NCI-H1417 (cell line): Measurements from ENCODE around the gene ALB.
A peak's percentile ranks its signal among the peaks of the same experiment; 100 is the strongest.

Experiments used
- DNase-seq, 3 experiments: peaks; one replicate each; lab custom pipeline; 2025; lab: John Stamatoyannopoulos, UW

ALB gene

DNA sequence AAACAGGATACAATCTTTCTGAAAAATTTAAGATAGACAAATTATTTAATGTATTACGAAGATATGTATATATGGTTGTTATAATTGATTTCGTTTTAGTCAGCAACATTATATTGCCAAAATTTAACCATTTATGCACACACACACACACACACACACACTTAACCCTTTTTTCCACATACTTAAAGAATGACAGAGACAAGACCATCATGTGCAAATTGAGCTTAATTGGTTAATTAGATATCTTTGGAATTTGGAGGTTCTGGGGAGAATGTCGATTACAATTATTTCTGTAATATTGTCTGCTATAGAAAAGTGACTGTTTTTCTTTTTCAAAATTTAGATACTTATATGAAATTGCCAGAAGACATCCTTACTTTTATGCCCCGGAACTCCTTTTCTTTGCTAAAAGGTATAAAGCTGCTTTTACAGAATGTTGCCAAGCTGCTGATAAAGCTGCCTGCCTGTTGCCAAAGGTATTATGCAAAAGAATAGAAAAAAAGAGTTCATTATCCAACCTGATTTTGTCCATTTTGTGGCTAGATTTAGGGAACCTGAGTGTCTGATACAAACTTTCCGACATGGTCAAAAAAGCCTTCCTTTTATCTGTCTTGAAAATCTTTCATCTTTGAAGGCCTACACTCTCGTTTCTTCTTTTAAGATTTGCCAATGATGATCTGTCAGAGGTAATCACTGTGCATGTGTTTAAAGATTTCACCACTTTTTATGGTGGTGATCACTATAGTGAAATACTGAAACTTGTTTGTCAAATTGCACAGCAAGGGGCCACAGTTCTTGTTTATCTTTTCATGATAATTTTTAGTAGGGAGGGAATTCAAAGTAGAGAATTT is 5.2 kb downstream of the ALB start:
- DNase-seq: no peak

DNA sequence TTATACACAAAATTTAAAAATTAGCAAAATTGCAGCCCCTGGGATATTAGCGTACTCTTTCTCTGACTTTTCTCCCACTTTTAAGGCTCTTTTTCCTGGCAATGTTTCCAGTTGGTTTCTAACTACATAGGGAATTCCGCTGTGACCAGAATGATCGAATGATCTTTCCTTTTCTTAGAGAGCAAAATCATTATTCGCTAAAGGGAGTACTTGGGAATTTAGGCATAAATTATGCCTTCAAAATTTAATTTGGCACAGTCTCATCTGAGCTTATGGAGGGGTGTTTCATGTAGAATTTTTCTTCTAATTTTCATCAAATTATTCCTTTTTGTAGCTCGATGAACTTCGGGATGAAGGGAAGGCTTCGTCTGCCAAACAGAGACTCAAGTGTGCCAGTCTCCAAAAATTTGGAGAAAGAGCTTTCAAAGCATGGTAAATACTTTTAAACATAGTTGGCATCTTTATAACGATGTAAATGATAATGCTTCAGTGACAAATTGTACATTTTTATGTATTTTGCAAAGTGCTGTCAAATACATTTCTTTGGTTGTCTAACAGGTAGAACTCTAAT is 6.0 kb downstream of the ALB start:
- no peak for DNase-seq

DNA sequence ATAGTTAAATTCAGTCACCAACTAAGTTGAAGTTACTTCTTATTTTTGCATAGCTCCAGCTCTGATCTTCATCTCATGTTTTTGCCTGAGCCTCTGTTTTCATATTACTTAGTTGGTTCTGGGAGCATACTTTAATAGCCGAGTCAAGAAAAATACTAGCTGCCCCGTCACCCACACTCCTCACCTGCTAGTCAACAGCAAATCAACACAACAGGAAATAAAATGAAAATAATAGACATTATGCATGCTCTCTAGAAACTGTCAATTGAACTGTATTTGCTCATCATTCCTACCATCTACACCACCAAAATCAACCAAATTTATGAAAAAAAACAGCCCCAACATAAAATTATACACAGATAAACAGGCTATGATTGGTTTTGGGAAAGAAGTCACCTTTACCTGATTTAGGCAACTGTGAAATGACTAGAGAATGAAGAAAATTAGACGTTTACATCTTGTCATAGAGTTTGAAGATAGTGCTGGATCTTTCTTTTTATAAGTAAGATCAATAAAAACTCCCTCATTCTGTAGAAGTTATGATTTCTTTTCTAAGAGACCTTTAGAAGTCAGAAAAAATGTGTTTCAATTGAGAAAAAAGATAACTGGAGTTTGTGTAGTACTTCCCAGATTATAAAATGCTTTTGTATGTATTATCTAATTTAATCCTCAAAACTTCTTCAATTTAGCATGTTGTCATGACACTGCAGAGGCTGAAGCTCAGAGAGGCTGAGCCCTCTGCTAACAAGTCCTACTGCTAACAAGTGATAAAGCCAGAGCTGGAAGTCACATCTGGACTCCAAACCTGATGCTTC is 7.0 kb downstream of the ALB start:
- no peak for DNase-seq

DNA sequence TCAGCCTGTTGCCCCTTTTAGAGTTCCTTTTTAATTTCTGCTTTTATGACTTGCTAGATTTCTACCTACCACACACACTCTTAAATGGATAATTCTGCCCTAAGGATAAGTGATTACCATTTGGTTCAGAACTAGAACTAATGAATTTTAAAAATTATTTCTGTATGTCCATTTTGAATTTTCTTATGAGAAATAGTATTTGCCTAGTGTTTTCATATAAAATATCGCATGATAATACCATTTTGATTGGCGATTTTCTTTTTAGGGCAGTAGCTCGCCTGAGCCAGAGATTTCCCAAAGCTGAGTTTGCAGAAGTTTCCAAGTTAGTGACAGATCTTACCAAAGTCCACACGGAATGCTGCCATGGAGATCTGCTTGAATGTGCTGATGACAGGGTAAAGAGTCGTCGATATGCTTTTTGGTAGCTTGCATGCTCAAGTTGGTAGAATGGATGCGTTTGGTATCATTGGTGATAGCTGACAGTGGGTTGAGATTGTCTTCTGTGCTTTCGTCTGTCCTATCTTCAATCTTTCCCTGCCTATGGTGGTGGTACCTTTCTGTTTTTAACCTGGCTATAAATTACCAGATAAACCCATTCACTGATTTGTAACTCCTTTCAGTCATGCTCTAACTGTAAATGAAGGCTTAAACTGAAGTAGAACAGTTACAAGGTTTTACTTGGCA is 7.8 kb downstream of the ALB start:
- DNase-seq: no peak

DNA sequence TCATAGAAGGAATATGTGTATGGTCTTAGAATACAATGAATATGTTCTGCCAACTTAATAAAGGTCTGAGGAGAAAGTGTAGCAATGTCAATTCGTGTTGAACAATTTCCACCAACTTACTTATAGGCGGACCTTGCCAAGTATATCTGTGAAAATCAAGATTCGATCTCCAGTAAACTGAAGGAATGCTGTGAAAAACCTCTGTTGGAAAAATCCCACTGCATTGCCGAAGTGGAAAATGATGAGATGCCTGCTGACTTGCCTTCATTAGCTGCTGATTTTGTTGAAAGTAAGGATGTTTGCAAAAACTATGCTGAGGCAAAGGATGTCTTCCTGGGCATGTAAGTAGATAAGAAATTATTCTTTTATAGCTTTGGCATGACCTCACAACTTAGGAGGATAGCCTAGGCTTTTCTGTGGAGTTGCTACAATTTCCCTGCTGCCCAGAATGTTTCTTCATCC is 9.2 kb downstream of the ALB start:
- no peak for DNase-seq

DNA sequence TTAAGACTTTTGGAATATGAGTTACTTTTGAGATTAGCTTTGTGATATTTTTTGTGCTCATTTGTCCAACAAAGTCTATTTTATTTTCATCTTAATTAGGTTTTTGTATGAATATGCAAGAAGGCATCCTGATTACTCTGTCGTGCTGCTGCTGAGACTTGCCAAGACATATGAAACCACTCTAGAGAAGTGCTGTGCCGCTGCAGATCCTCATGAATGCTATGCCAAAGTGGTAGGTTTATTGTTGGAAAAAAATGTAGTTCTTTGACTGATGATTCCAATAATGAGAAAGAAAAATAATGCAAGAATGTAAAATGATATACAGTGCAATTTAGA is 10.8 kb downstream of the ALB start:
- peak in 1 of 3 experiments; percentile 13 for DNase-seq

DNA sequence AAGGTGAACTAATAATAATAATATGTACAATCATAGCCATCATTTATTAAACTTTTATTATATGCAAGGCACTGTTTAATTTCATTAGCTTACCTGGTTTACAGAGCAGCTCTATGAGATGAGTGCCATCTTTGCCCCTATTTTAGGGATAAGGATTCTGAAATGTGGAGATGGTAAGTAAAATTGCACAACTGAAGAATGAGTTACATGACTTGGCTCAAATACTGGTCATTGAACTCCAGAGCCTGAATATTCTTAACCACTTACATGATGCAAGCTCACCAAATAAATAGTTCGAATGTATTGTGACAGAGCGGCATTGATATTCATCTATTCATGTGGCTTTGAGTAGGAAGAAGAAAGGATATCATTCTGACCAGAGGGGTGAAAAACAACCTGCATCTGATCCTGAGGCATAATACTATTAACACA is 11.7 kb downstream of the ALB start:
- no peak for DNase-seq

DNA sequence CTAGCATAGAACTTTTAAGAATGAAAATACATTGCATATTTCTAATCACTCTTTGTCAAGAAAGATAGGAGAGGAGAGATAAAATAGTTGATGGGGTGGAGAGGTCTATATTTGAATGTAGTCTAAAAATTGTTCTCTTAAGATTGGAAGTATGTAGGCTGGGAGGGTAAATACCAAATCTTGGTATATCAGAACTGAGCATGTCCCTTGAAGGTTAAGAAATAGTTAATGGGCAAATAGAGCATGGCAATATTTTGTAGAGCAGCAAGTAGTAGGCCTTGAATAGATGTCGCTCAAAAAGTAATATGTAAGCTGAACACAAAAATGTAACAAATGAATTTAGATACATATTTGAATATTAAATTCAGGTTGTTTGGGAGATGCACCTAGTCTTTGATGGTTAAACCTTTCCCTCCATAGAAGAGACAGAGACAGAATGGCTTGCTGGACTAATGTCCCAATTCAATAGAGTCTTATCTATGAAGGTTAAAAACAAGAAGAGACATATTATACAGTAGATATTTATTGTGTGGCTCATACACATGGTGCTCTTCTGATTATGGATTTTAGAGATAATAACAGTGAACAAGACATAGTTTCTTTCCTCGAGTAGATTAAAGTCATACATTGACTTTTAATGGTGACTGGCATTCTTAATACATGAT is 12.5 kb downstream of the ALB start:
- no peak for DNase-seq

DNA sequence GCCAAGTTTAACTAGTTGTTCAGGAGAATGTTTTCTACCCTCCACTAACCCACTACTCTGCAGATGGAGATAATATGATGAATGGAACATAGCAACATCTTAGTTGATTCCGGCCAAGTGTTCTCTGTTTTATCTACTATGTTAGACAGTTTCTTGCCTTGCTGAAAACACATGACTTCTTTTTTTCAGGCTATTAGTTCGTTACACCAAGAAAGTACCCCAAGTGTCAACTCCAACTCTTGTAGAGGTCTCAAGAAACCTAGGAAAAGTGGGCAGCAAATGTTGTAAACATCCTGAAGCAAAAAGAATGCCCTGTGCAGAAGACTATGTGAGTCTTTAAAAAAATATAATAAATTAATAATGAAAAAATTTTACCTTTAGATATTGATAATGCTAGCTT is 13.3 kb downstream of the ALB start:
- DNase-seq: no peak

DNA sequence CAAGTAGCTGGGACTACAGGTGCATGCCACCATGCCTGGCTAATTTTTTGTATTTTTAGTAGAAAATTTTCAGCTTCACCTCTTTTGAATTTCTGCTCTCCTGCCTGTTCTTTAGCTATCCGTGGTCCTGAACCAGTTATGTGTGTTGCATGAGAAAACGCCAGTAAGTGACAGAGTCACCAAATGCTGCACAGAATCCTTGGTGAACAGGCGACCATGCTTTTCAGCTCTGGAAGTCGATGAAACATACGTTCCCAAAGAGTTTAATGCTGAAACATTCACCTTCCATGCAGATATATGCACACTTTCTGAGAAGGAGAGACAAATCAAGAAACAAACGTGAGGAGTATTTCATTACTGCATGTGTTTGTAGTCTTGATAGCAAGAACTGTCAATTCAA is 13.9 kb downstream of the ALB start:
- no peak for DNase-seq

DNA sequence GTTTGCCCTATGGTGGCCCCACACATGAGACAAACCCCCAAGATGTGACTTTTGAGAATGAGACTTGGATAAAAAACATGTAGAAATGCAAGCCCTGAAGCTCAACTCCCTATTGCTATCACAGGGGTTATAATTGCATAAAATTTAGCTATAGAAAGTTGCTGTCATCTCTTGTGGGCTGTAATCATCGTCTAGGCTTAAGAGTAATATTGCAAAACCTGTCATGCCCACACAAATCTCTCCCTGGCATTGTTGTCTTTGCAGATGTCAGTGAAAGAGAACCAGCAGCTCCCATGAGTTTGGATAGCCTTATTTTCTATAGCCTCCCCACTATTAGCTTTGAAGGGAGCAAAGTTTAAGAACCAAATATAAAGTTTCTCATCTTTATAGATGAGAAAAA is 14.6 kb downstream of the ALB start:
- no peak for DNase-seq

DNA sequence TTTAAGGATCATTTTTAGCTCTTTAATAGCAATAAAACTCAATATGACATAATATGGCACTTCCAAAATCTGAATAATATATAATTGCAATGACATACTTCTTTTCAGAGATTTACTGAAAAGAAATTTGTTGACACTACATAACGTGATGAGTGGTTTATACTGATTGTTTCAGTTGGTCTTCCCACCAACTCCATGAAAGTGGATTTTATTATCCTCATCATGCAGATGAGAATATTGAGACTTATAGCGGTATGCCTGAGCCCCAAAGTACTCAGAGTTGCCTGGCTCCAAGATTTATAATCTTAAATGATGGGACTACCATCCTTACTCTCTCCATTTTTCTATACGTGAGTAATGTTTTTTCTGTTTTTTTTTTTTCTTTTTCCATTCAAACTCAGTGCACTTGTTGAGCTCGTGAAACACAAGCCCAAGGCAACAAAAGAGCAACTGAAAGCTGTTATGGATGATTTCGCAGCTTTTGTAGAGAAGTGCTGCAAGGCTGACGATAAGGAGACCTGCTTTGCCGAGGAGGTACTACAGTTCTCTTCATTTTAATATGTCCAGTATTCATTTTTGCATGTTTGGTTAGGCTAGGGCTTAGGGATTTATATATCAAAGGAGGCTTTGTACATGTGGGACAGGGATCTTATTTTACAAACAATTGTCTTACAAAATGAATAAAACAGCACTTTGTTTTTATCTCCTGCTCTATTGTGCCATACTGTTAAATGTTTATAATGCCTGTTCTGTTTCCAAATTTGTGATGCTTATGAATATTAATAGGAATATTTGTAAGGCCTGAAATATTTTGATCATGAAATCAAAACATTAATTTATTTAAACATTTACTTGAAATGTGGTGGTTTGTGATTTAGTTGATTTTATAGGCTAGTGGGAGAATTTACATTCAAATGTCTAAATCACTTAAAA is 15.3 kb downstream of the ALB start:
- DNase-seq: peak in 1 of 3 experiments; percentile 15

DNA sequence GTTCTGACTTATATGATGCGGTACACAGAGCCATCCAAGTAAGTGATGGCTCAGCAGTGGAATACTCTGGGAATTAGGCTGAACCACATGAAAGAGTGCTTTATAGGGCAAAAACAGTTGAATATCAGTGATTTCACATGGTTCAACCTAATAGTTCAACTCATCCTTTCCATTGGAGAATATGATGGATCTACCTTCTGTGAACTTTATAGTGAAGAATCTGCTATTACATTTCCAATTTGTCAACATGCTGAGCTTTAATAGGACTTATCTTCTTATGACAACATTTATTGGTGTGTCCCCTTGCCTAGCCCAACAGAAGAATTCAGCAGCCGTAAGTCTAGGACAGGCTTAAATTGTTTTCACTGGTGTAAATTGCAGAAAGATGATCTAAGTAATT is 16.5 kb downstream of the ALB start:
- no peak for DNase-seq

DNA sequence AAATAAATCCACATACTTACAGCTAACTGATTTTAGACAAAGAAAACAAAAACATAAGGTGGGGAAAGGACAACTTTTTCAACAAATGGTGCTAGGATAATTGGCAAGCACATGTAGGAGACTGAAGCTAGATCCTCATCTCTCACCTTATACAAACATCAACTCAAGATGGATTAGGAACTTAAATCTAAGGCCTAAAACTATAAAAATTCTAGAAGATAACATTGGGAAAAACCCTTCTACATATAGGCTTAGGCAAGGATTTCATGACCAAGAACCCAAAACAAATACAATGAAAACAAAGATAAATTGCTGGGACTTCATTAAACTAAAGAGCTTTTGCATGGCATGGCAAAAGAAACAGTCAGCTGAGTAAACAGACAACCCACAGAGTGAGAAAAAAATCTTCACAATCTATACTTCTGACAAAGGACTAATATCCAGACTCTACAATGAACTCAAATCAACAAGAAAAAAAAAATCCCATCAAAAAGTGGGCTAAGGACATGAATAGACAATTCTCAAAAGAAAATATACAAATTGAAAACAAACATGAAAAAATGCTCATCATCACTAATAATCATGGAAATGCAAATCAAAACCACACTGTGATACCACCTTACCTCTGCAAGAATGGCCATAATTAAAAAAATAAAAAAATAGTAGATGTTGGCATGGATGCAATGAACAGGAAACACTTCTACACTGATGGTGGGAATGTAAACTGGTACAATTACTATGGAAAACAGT is 17.8 kb downstream of the ALB start:
- DNase-seq: peak in 2 of 3 experiments; percentile 19 to 58

DNA sequence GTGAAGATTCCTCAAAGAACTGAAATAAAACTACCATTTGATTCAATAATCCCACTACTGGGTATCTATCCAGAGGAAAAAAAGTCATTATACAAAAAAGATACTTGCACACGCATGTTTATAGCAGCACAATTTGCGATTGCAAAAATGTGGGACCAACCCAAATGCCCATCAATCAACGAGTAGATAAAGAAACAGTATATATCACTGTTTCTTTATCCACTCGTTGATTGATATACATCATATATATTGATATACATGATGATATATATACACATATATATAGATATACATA is 18.3 kb downstream of the ALB start:
- DNase-seq: no peak

DNA sequence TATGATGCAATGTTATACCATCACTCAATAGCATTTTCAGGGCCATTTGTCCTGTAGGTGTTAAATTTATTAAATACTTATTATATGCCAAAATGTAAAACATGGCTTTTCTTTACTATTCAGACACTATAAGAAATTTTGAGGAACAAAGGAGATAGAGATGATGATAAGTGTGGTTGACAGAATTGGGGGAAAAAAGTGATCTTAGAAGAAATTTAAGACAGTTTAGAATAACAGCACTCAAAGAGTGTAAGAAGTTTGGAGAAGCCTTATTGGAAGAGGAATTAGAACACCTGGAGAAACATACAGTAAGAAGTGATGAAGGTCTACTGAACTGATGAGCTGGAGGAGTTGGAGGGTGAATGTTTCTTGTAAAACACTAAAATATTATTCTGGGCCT is 19.1 kb downstream of the ALB start:
- no peak for DNase-seq

DNA sequence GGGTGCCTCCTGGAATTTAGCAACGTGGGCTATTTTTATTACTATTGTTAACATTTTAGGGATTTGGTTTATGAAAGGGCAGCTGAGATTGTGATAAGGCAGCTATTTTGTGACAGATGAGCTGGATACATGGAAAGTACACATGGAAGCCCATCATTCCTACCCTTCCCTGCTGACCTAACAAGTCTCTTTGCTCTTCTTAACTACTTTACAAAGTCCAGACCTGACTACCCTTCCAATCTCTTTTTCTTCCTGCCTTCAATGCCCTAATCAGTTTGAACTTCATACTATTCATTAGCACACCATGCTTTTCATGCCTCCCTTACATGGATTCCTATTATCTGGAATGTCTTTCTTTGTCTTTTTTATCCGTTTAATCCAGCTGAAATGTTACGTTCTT is 22.6 kb downstream of the ALB start:
- DNase-seq: no peak

DNA sequence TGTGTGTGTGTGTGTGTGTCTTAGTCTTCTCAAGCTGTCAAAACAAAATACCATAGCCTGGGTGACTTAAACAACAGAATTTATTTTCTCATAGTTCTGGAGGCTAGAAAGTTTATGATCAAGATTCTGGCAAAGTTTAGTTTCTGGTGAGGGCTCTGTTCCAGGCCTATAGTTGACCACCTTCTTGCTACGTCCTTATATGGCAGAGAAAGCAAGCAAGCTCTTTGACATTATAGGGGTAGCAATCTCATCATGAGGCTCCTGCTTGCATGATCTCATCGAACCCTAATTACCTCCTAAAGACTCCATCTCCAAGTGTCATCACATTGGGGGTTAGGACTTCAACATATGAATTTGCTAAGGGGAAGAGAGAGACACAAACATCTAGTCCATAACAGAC is 25.0 kb downstream of the ALB start:
- no peak for DNase-seq

DNA sequence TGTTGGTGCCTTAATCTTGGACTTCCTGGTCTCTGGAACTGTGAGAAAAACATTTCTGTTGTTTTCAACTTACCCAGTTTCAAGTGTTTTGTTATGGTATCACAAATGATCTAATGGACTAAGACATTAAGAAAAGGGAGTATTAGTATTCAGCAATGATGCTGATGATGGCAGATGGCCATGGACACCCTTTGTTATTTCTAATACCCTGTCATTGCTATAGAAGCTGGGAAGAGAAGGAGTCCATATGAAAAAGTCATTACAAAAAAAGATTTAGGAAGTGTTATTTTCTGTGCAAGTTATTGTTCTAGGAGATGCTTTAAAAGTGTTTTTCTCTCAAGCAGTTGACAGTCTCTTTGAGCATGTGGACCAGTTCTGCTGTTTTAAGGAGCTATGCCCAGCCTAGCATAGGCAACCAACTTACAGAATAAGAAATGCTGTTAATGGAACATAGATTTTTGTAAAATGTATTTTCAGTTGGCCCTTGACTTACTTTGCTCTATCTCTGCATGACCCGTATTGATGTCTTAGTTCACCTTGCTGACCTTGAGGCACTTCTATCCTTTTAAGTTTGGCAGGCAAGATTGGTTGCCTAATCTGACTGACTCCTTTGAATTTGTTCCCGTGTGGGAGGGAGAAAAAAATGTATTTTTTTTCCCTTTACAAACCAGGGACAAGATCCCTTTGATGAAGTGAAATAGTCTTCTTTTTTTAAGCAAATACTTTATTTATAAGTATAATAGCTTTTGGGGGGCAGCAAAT is 25.9 kb downstream of the ALB start:
- DNase-seq: no peak

DNA sequence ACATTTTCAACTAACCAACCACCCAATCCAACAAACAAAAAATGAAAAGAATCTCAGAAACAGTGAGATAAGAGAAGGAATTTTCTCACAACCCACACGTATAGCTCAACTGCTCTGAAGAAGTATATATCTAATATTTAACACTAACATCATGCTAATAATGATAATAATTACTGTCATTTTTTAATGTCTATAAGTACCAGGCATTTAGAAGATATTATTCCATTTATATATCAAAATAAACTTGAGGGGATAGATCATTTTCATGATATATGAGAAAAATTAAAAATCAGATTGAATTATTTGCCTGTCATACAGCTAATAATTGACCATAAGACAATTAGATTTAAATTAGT is 27.7 kb downstream of the ALB start:
- no peak for DNase-seq
